GM18907 (cell line): ENCODE data around the gene EPO.
A peak's percentile ranks its signal among the peaks of the same experiment; 100 is the strongest.

Experiments
- ATAC-seq: cut with Tn5 transposase; IDR thresholded peaks from one replicate; pipeline ENCODE4 v1.9.1; 2021; ENCODE audit warnings: mild to moderate bottlenecking, moderate library complexity; ENCODE audit not compliant: unreplicated experiment

Gene EPO

GRCh38 chr7:100720279-100720670 is at the start of gene EPO:
TSS of gene EPO (plus strand) at chr7:100720468. CDS start at chr7:100720981, 513 bp downstream.
- ATAC-seq, result no peak

- no peak for ATAC-seq
Observed at GRCh38 chr7:100671353-100672327, 48.6 kb upstream of the EPO start.

- ATAC-seq, result peak; percentile 71
Observed at GRCh38 chr7:100673302-100673941, 46.8 kb upstream of the EPO start, which contains the start of gene GNB2. TSS of gene GNB2 (plus strand) at chr7:100673740. CDS start at chr7:100676266, 2,526 bp downstream.

GRCh38 chr7:100673942-100674410 is 46.3 kb upstream of the EPO start:
- ATAC-seq, result peak; percentile 10

GRCh38 chr7:100674411-100675104 is 45.7 kb upstream of the EPO start:
- ATAC-seq, result no peak

- ATAC-seq, result no peak
Observed at GRCh38 chr7:100675105-100675451, 45.2 kb upstream of the EPO start.

GRCh38 chr7:100675581-100676350 is 44.5 kb upstream of the EPO start:
- peak; percentile 35 for ATAC-seq

- no peak for ATAC-seq
Observed at GRCh38 chr7:100676501-100677306, 43.6 kb upstream of the EPO start.

GRCh38 chr7:100677308-100678267 is 42.7 kb upstream of the EPO start:
- no peak for ATAC-seq

- ATAC-seq, result no peak
Observed at GRCh38 chr7:100678291-100678984, 41.8 kb upstream of the EPO start.

- no peak for ATAC-seq
Observed at GRCh38 chr7:100679129-100679926, 40.9 kb upstream of the EPO start.

- ATAC-seq, result no peak
Observed at GRCh38 chr7:100679927-100680575, 40.2 kb upstream of the EPO start.

GRCh38 chr7:100680576-100681271 is 39.5 kb upstream of the EPO start:
- no peak for ATAC-seq

- no peak for ATAC-seq
Observed at GRCh38 chr7:100681491-100682227, 38.6 kb upstream of the EPO start.

- no peak for ATAC-seq
Observed at GRCh38 chr7:100682228-100682741, 38.0 kb upstream of the EPO start.
